Esophagus squamous epithelium (tissue), 5 donors: Measurements from ENCODE around the gene RIF1. TPM values are rescaled to one million over a fixed set of nuclear protein-coding genes. Genes with fewer than 3 reads are reported as not detected.

Experiments used
- DNase-seq: peaks from one replicate; lab custom pipeline; 2025; lab: John Stamatoyannopoulos, UW
- H3K27ac ChIP-seq, 4 donors: fragments of 200-600 bp; sonication (generic); one replicate each; pipeline ENCODE4 v1.5.1; 2016 to 2019; ENCODE audit warnings: mild to moderate bottlenecking in 1 of 4
- H3K27me3 ChIP-seq, 4 donors: fragments of 200-600 bp; sonication (generic); 1 replicate in 3 of 4; 2 replicates in 1 of 4; pipeline versions ENCODE4 v1.5.1 to v1.6.0; 2017 to 2021; ENCODE audit warnings: antibody characterized with exemption in 1 of 4
- H3K36me3 ChIP-seq, 3 donors: fragments of 200-600 bp; sonication (generic); one replicate each; pipeline ENCODE4 v1.5.1; 2016 to 2019
- H3K4me1 ChIP-seq, 3 donors: fragments of 200-600 bp; sonication (generic); one replicate each; pipeline ENCODE4 v1.5.1; 2017 to 2019
- H3K4me3 ChIP-seq, 4 donors: fragments of 200-600 bp; sonication (generic); 1 replicate in 3 of 4; 2 replicates in 1 of 4; pipeline ENCODE4 v1.5.1; 2016 to 2019; ENCODE audit warnings: mild to moderate bottlenecking in 2 of 4, moderate library complexity in 1 of 4
- H3K9me3 ChIP-seq, 3 donors: fragments of 200-600 bp; sonication (generic); one replicate each; pipeline ENCODE4 v1.5.1; 2016 to 2019
- POLR2A ChIP-seq, 4 donors: fragments of 450-650 bp; IDR thresholded peaks; one replicate each; pipeline ENCODE4 v1.6.1; 2017; ENCODE audit warnings: antibody characterized with exemption in 4 of 4, mild to moderate bottlenecking in 4 of 4, moderate library complexity in 3 of 4
- WGBS, 2 donors: methylation state at CpG; one replicate each; pipeline ENCODE4 v1.1.5; 2018; 5-methylcytosine and 5-hydroxymethylcytosine counted together
- intact Hi-C: fragments of 100-400 bp; cut with DNase I; formaldehyde crosslinking; loops from one replicate; pipeline ENCODE4 v1.15.0; 2022
- total RNA-seq, 4 donors: library from RNA; depleted of rRNA; stranded (reverse); fragments of >200 nt; gene quantifications; one replicate each; pipeline ENCODE4 v1.1.0, GENCODE V29; 2016
- TF ChIP-seq, protein P1 (sequence below), 6 experiments: fragments of 450-650 bp in 4 of 6; fragments of 200-600 bp in 2 of 6; sonication (generic) in 2 of 6; IDR thresholded peaks; one replicate each; pipeline ENCODE4 v1.5.1; 2016 to 2019; ENCODE audit warnings: antibody characterized with exemption in 6 of 6, mild to moderate bottlenecking in 4 of 6, moderate library complexity in 4 of 6
- donor health status: DM: yes; HTN: yes; CAD: no.

RIF1 gene
- total RNA-seq, 4 donors from 2014 or later = 14.4 to 41.4 (median 24.4) TPM

DNA sequence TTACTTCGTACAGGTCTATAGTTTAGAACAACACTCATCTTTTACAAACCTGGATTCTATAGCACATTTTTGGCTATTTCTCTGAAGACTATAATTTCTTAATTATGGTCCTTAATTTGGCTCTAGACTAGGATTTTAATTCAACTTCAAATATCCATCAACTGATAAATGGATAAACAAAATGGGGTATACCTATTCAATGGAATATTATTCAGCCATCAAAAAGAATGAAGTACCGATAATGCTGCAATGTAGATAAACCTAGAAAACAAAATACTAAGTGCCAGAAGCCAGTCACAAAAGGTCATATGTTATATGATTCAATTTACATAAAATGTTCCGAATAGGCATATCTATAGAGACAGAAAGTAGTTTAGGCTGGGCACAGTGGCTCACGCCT is 15.2 kb upstream of the RIF1 start:
- Histone ChIP-seq H3K27ac (no peak overlapping the region), H3K4me3 (no peak overlapping the region), H3K36me3 (no peaks in the 10 kb centered on the region), H3K9me3 (no peaks in the 10 kb centered on the region), H3K27me3 (no peaks in the 10 kb centered on the region), H3K4me1 (no peaks in the 10 kb centered on the region)
- TF ChIP-seq POLR2A (IDR thresholded peaks at IDR 0.05) = no peak
- TF ChIP-seq, protein P1, sequence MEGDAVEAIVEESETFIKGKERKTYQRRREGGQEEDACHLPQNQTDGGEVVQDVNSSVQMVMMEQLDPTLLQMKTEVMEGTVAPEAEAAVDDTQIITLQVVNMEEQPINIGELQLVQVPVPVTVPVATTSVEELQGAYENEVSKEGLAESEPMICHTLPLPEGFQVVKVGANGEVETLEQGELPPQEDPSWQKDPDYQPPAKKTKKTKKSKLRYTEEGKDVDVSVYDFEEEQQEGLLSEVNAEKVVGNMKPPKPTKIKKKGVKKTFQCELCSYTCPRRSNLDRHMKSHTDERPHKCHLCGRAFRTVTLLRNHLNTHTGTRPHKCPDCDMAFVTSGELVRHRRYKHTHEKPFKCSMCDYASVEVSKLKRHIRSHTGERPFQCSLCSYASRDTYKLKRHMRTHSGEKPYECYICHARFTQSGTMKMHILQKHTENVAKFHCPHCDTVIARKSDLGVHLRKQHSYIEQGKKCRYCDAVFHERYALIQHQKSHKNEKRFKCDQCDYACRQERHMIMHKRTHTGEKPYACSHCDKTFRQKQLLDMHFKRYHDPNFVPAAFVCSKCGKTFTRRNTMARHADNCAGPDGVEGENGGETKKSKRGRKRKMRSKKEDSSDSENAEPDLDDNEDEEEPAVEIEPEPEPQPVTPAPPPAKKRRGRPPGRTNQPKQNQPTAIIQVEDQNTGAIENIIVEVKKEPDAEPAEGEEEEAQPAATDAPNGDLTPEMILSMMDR (IDR thresholded peaks at IDR 0.05) = no peak
- intact Hi-C loops = no loop called here
- WGBS, 2 donors = 95 to 98% methylated on average over 3 to 4 of the region's 4 CpGs
- DNase-seq = no peak

DNA sequence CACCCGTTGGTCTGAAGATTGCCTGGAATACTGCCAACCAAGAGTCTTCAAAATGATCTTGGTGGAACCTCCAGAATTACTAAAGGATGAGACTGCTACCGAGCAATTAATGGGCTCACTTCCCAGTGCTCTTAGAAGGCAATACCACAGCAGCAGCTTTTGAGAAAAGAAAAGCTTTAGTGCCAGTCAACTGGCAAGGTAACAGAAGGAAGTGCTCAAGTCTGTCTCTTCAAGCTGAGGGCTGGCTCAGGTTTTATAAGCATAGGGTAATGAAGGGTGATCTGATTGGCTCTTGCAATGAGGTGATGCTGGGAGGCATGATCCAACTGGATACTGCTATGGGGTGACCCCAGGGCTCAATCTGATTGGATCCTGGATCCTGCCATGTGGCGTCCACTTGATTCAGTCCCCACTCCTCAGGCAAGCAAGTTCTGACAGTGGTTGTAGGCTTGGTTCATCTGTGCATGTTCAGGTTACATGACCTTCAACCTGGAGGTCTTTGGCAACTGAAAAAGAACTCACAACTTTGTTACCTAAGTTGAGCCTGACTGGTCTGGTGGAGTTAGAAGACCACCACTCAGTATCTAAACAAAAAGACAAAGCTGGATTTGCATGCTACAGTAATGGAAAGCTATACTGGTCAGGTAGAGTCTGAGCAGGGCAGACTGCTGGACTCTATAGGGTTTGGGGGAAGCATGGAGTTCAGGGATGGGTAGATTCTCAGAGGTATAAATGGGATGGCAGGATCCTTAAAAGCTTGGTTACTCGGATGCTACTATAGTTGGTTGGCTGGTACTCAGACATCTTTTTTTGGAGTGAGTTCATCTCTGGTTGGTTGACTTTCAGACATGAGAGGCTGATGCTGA is 14.0 kb upstream of the RIF1 start:
- Histone ChIP-seq H3K9me3 (no peaks in the 10 kb centered on the region), H3K4me1 (no peaks in the 10 kb centered on the region), H3K36me3 (no peaks in the 10 kb centered on the region), H3K4me3 (no peak overlapping the region), H3K27ac (no peak overlapping the region), H3K27me3 (no peaks in the 10 kb centered on the region)
- DNase-seq = no peak
- WGBS, 2 donors = 76 to 84% methylated on average over 3 of the region's 4 CpGs
- TF ChIP-seq POLR2A (IDR thresholded peaks at IDR 0.05) = no peak
- TF ChIP-seq, protein P1 (IDR thresholded peaks at IDR 0.05) = no peak
- intact Hi-C loops = no loop called here

DNA sequence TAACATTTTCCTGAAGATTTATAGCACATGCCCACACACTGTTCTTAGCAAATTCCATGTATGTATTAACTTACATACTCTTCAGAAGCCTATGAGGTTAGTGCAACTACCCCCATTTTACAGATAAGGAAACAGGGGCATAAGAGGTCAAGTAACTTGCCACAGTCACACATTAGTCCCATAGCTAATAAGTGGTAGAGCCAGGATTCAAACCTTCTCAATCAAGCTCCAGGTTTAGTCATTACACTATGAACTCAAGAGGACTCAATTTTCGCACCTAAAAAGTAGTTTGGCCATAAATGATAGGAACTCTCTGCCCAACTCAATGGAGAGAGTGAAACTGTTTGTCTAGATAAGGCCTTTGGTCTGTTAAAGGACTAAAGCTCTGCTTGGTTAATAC is 9.7 kb upstream of the RIF1 start:
- no peak overlapping the region for H3K27ac ChIP-seq
- intact Hi-C loops = no loop called here
- no peaks in the 10 kb centered on the region for H3K36me3 ChIP-seq
- DNase-seq = no peak
- H3K4me1 ChIP-seq = no peaks in the 10 kb centered on the region
- H3K9me3 ChIP-seq = no peaks in the 10 kb centered on the region
- WGBS, 2 donors = 94 to 95% methylated on average over 1 of the region's 1 CpG
- no peak overlapping the region for H3K4me3 ChIP-seq
- no peaks in the 10 kb centered on the region for H3K27me3 ChIP-seq
- TF ChIP-seq POLR2A (IDR thresholded peaks at IDR 0.05) = no peak
- TF ChIP-seq, protein P1 (IDR thresholded peaks at IDR 0.05) = no peak

DNA sequence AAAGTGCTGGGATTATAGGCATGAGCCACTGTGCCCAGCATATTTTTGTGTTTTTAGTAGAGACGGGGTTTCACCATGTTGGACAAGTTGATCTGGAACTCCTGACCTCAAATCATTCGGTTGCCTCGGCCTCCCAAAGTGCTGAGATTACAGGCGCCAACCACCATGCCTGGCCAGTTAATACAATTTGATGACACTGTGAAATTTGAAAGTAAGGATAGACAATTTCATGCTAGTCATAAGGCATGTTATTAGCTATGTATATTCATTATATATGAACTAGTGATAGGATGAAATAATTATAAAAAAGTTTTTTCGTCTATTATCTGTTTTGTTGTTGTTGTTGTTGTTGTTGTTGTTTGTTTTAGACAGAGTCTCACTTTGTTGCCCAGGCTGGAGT is 8.6 kb upstream of the RIF1 start:
- H3K27me3 ChIP-seq = no peaks in the 10 kb centered on the region
- intact Hi-C loops = no loop called here
- TF ChIP-seq, protein P1 (IDR thresholded peaks at IDR 0.05) = no peak
- no peak for TF ChIP-seq POLR2A (IDR thresholded peaks at IDR 0.05)
- H3K4me3 ChIP-seq = no peak overlapping the region
- 89 to 98% methylated on average over 5 of the region's 5 CpGs for WGBS, 2 donors
- no peak for DNase-seq
- H3K27ac ChIP-seq = no peak overlapping the region
- no peaks in the 10 kb centered on the region for H3K4me1 ChIP-seq
- no peaks in the 10 kb centered on the region for H3K36me3 ChIP-seq
- no peaks in the 10 kb centered on the region for H3K9me3 ChIP-seq

DNA sequence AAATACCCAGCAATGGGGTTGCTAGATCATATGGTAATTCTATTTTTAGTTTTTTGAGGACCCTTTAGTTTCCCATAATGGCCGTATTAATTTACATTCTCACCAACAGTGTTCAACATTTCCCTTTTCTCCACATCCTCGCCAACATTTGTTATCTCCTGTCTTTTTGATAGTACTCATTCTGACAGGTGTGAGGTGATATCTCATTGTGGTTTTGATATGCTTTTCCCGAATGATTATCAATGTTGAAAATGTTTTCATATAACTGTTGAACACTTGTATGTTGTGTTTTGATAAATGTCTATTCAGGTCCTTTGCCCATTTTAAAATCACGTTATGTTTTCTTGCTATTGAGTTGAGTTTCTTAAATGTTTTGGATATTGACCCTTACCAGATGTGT is 5.8 kb upstream of the RIF1 start:
- no peaks in the 10 kb centered on the region for H3K4me1 ChIP-seq
- no peaks in the 10 kb centered on the region for H3K36me3 ChIP-seq
- no peaks in the 10 kb centered on the region for H3K27me3 ChIP-seq
- WGBS, 2 donors = 65 to 69% methylated on average over 4 of the region's 4 CpGs
- H3K27ac ChIP-seq = no peak overlapping the region
- intact Hi-C loops = no loop called here
- H3K4me3 ChIP-seq = no peak overlapping the region
- TF ChIP-seq POLR2A (IDR thresholded peaks at IDR 0.05) = no peak
- TF ChIP-seq, protein P1 (IDR thresholded peaks at IDR 0.05) = no peak
- H3K9me3 ChIP-seq = no peaks in the 10 kb centered on the region
- no peak for DNase-seq
